Measurements from ENCODE around the gene MYO19. TPM values are rescaled to one million over a fixed set of nuclear protein-coding genes. Genes with fewer than 3 reads are reported as not detected.

The MYO19 gene
- total RNA-seq, 5 donors from 2014 or later (not counting 1 experiment from before 2014, with no cell fraction given) = 73.1 to 80.8 (median 79.4) TPM

GRCh38 chr17:36468903-36469635, 65.6 kb downstream of the MYO19 start:
- Histone ChIP-seq H3K4me1 (ENCODE audit: control insufficient read depth in 1 of 2, extremely low read depth in 1 of 2, insufficient read depth in 2 of 2, low read length in 2 of 2) (no peaks in the 10 kb centered on the region), H3K9me3 (no peaks in the 10 kb centered on the region), H3K4me3 (ENCODE audit: control insufficient read depth in 1 of 2, extremely low read depth in 1 of 2, low read length in 1 of 2) (no peak overlapping the region), H3K36me3 (ENCODE audit: control insufficient read depth in 2 of 2, extremely low read depth in 1 of 2, insufficient read depth in 1 of 2, low read length in 1 of 2) (no peaks in the 10 kb centered on the region), H3K27ac (ENCODE audit: low read length) (no peak overlapping the region), H3K27me3 (replicated peaks in 1 of 2; ENCODE audit: control insufficient read depth in 2 of 2, extremely low read depth in 1 of 2, insufficient read depth in 2 of 2, low read length in 1 of 2) (peaks cover 0 to 49% of the 10 kb centered on the region in 2 experiments)
- Mint-ChIP-seq H3K27me3 (peaks cover 24 to 55% of the 10 kb centered on the region in 2 donors), H3K4me1 (no peaks in the 10 kb centered on the region), H3K27ac (no peak overlapping the region), H3K36me3 (no peaks in the 10 kb centered on the region), H3K4me3 (no peak overlapping the region), H3K9me3 (no peaks in the 10 kb centered on the region)
- no peak for ATAC-seq (replicated peaks in 1 of 4)
- WGBS (ENCODE audit: insufficient coverage) = 62% methylated on average over 18 of the region's 18 CpGs
- DNase-seq = no peak
- ChIA-PET CTCF (no interaction called here), POLR2A (no interaction called here)

- ChIA-PET CTCF (no interaction called here), POLR2A (no interaction called here)
- no peak overlapping the region for H3K4me3 Mint-ChIP-seq
- H3K4me3 ChIP-seq (ENCODE audit: control insufficient read depth in 1 of 2, extremely low read depth in 1 of 2, low read length in 1 of 2) = no peak overlapping the region
- H3K27me3 ChIP-seq (replicated peaks in 1 of 2; ENCODE audit: control insufficient read depth in 2 of 2, extremely low read depth in 1 of 2, insufficient read depth in 2 of 2, low read length in 1 of 2) = peaks cover 1 to 71% of the 10 kb centered on the region in 2 experiments
- no peak for DNase-seq
- no peak overlapping the region for H3K27ac Mint-ChIP-seq
- no peaks in the 10 kb centered on the region for H3K4me1 ChIP-seq (ENCODE audit: control insufficient read depth in 1 of 2, extremely low read depth in 1 of 2, insufficient read depth in 2 of 2, low read length in 2 of 2)
- no peaks in the 10 kb centered on the region for H3K36me3 ChIP-seq (ENCODE audit: control insufficient read depth in 2 of 2, extremely low read depth in 1 of 2, insufficient read depth in 1 of 2, low read length in 1 of 2)
- peaks cover 38 to 80% of the 10 kb centered on the region in 2 donors for H3K27me3 Mint-ChIP-seq
- ATAC-seq (replicated peaks in 1 of 4) = no peak
- no peaks in the 10 kb centered on the region for H3K9me3 Mint-ChIP-seq
- H3K36me3 Mint-ChIP-seq = peaks cover 2% of the 10 kb centered on the region
- no peaks in the 10 kb centered on the region for H3K9me3 ChIP-seq
- 22% methylated on average over 17 of the region's 21 CpGs for WGBS (ENCODE audit: insufficient coverage)
- H3K4me1 Mint-ChIP-seq = peaks cover 0 to 2% (median 0%) of the 10 kb centered on the region in 3 donors
- no peak overlapping the region for H3K27ac ChIP-seq (ENCODE audit: low read length)
These were observed 69.9 kb downstream of the MYO19 start for GRCh38 chr17:36464765-36465088.

GRCh38 chr17:36463916-36464764, 70.5 kb downstream of the MYO19 start:
- Mint-ChIP-seq H3K4me1 (peaks cover 0 to 2% (median 0%) of the 10 kb centered on the region in 3 donors), H3K27me3 (peaks cover 38 to 74% of the 10 kb centered on the region in 2 donors), H3K27ac (no peak overlapping the region), H3K36me3 (peaks cover 2% of the 10 kb centered on the region), H3K9me3 (no peaks in the 10 kb centered on the region), H3K4me3 (no peak overlapping the region)
- H3K4me1 ChIP-seq (ENCODE audit: control insufficient read depth in 1 of 2, extremely low read depth in 1 of 2, insufficient read depth in 2 of 2, low read length in 2 of 2) = no peaks in the 10 kb centered on the region
- no peak overlapping the region for H3K27ac ChIP-seq (ENCODE audit: low read length)
- peak; percentile 61 to 84 (median 70) for ATAC-seq (replicated peaks in 1 of 4)
- WGBS (ENCODE audit: insufficient coverage) = 20% methylated on average over 51 of the region's 54 CpGs
- H3K27me3 ChIP-seq (replicated peaks in 1 of 2; ENCODE audit: control insufficient read depth in 2 of 2, extremely low read depth in 1 of 2, insufficient read depth in 2 of 2, low read length in 1 of 2) = peaks cover 2 to 71% of the 10 kb centered on the region in 2 experiments
- no peaks in the 10 kb centered on the region for H3K36me3 ChIP-seq (ENCODE audit: control insufficient read depth in 2 of 2, extremely low read depth in 1 of 2, insufficient read depth in 1 of 2, low read length in 1 of 2)
- ChIA-PET CTCF (no interaction called here), POLR2A (no interaction called here)
- no peaks in the 10 kb centered on the region for H3K9me3 ChIP-seq
- DNase-seq = peak in 26 of 35 experiments; percentile 12 to 50 (median 30)
- H3K4me3 ChIP-seq (ENCODE audit: control insufficient read depth in 1 of 2, extremely low read depth in 1 of 2, low read length in 1 of 2) = no peak overlapping the region

- Histone ChIP-seq H3K9me3 (no peaks in the 10 kb centered on the region), H3K36me3 (ENCODE audit: control insufficient read depth in 2 of 2, extremely low read depth in 1 of 2, insufficient read depth in 1 of 2, low read length in 1 of 2) (no peaks in the 10 kb centered on the region), H3K4me1 (ENCODE audit: control insufficient read depth in 1 of 2, extremely low read depth in 1 of 2, insufficient read depth in 2 of 2, low read length in 2 of 2) (no peaks in the 10 kb centered on the region), H3K27ac (ENCODE audit: low read length) (no peak overlapping the region), H3K4me3 (ENCODE audit: control insufficient read depth in 1 of 2, extremely low read depth in 1 of 2, low read length in 1 of 2) (no peak overlapping the region), H3K27me3 (replicated peaks in 1 of 2; ENCODE audit: control insufficient read depth in 2 of 2, extremely low read depth in 1 of 2, insufficient read depth in 2 of 2, low read length in 1 of 2) (peaks cover 2 to 60% of the 10 kb centered on the region in 2 experiments)
- no peak for DNase-seq
- no peak overlapping the region for H3K4me3 Mint-ChIP-seq
- no peak overlapping the region for H3K27ac Mint-ChIP-seq
- WGBS (ENCODE audit: insufficient coverage) = 48% methylated on average over 8 of the region's 10 CpGs
- H3K27me3 Mint-ChIP-seq = peaks cover 29 to 53% of the 10 kb centered on the region in 2 donors
- ChIA-PET POLR2A (no interaction called here), CTCF (no interaction called here)
- H3K4me1 Mint-ChIP-seq = peaks cover 0 to 2% (median 0%) of the 10 kb centered on the region in 3 donors
- peaks cover 2% of the 10 kb centered on the region for H3K36me3 Mint-ChIP-seq
- no peak for ATAC-seq (replicated peaks in 1 of 4)
- no peaks in the 10 kb centered on the region for H3K9me3 Mint-ChIP-seq
These were observed 73.1 kb downstream of the MYO19 start for GRCh38 chr17:36461330-36462110.

GRCh38 chr17:36460265-36460937, 74.3 kb downstream of the MYO19 start:
- Histone ChIP-seq H3K9me3 (no peaks in the 10 kb centered on the region), H3K27me3 (replicated peaks in 1 of 2; ENCODE audit: control insufficient read depth in 2 of 2, extremely low read depth in 1 of 2, insufficient read depth in 2 of 2, low read length in 1 of 2) (peaks cover 2 to 50% of the 10 kb centered on the region in 2 experiments), H3K36me3 (ENCODE audit: control insufficient read depth in 2 of 2, extremely low read depth in 1 of 2, insufficient read depth in 1 of 2, low read length in 1 of 2) (no peaks in the 10 kb centered on the region), H3K27ac (ENCODE audit: low read length) (no peak overlapping the region), H3K4me1 (ENCODE audit: control insufficient read depth in 1 of 2, extremely low read depth in 1 of 2, insufficient read depth in 2 of 2, low read length in 2 of 2) (no peaks in the 10 kb centered on the region), H3K4me3 (ENCODE audit: control insufficient read depth in 1 of 2, extremely low read depth in 1 of 2, low read length in 1 of 2) (no peak overlapping the region)
- H3K27ac Mint-ChIP-seq = no peak overlapping the region
- ChIA-PET POLR2A (no interaction called here), CTCF (no interaction called here)
- no peak for ATAC-seq (replicated peaks in 1 of 4)
- H3K4me1 Mint-ChIP-seq = peaks cover 0 to 2% (median 0%) of the 10 kb centered on the region in 3 donors
- no peak for DNase-seq
- H3K4me3 Mint-ChIP-seq = no peak overlapping the region
- H3K36me3 Mint-ChIP-seq = peaks cover 2% of the 10 kb centered on the region
- peaks cover 24 to 46% of the 10 kb centered on the region in 2 donors for H3K27me3 Mint-ChIP-seq
- no peaks in the 10 kb centered on the region for H3K9me3 Mint-ChIP-seq
- 60% methylated on average over 2 of the region's 5 CpGs for WGBS (ENCODE audit: insufficient coverage)

GRCh38 chr17:36459601-36460000, 75.1 kb downstream of the MYO19 start:
- H3K4me3 Mint-ChIP-seq = no peak overlapping the region
- no peaks in the 10 kb centered on the region for H3K9me3 Mint-ChIP-seq
- no peaks in the 10 kb centered on the region for H3K9me3 ChIP-seq
- peaks cover 0 to 2% (median 0%) of the 10 kb centered on the region in 3 donors for H3K4me1 Mint-ChIP-seq
- CTCF ChIA-PET = no interaction called here
- no peaks in the 10 kb centered on the region for H3K36me3 ChIP-seq (ENCODE audit: control insufficient read depth in 2 of 2, extremely low read depth in 1 of 2, insufficient read depth in 1 of 2, low read length in 1 of 2)
- DNase-seq (no peak), ATAC-seq (replicated peaks in 1 of 4) (no peak)
- peaks cover 19 to 41% of the 10 kb centered on the region in 2 donors for H3K27me3 Mint-ChIP-seq
- H3K27me3 ChIP-seq (replicated peaks in 1 of 2; ENCODE audit: control insufficient read depth in 2 of 2, extremely low read depth in 1 of 2, insufficient read depth in 2 of 2, low read length in 1 of 2) = peaks cover 2 to 42% of the 10 kb centered on the region in 2 experiments
- no peaks in the 10 kb centered on the region for H3K4me1 ChIP-seq (ENCODE audit: control insufficient read depth in 1 of 2, extremely low read depth in 1 of 2, insufficient read depth in 2 of 2, low read length in 2 of 2)
- no peak overlapping the region for H3K27ac ChIP-seq (ENCODE audit: low read length)
- H3K4me3 ChIP-seq (ENCODE audit: control insufficient read depth in 1 of 2, extremely low read depth in 1 of 2, low read length in 1 of 2) = no peak overlapping the region
- 68% methylated on average over 5 of the region's 7 CpGs for WGBS (ENCODE audit: insufficient coverage)
- H3K27ac Mint-ChIP-seq = no peak overlapping the region
- H3K36me3 Mint-ChIP-seq = peaks cover 2% of the 10 kb centered on the region
- POLR2A ChIA-PET = no interaction called here
